H1 (cell line): ENCODE data around the gene CPSF2. TPM values are rescaled to one million over a fixed set of nuclear protein-coding genes. Genes with fewer than 3 reads are reported as not detected.

Experiments
- CTCF ChIA-PET: fragments of 300-600 bp; sonication (Branson Sonifier 250); formaldehyde crosslinking; loops from one replicate; lab custom pipeline; 2021; ENCODE audit not compliant: partially characterized antibody; lab: Charles Lee
- POLR2A ChIA-PET: fragments of 300-600 bp; sonication (Branson Sonifier 250); formaldehyde crosslinking; loops from one replicate; lab custom pipeline; 2021; ENCODE audit warnings: inconsistent platforms; ENCODE audit not compliant: partially characterized antibody; lab: Charles Lee
- DNase-seq, 2 experiments: peaks; one replicate each; pipeline versions ENCODE4 v3.0.0 to v3.0.0-alpha.2; 2010 to 2022; ENCODE audit warnings: low spot score in 2 of 2, low read depth in 1 of 2, mixed read lengths in 1 of 2
- FAIRE-seq: peaks from 2 replicates; lab custom pipeline; 2011; peaks lifted over from hg19 to GRCh38; lab: Jason Lieb, UNC
- H2AFZ ChIP-seq: 2 replicates; pipeline ENCODE4 v1.8.1; 2012; ENCODE audit warnings: low read length, inconsistent platforms
- H2AK5ac ChIP-seq: 2 replicates; pipeline ENCODE4 v1.6.1; 2013; ENCODE audit warnings: low read depth, low read length
- H2BK120ac ChIP-seq: replicated peaks from 2 replicates; pipeline ENCODE3; 2013; ENCODE audit warnings: low read depth, low read length, inconsistent platforms
- H2BK12ac ChIP-seq: 2 replicates; pipeline ENCODE4 v1.6.1; 2013; ENCODE audit warnings: low read depth, low read length
- H2BK15ac ChIP-seq: 2 replicates; pipeline ENCODE4 v1.6.1; 2013; ENCODE audit warnings: low read length
- H2BK20ac ChIP-seq: 2 replicates; pipeline ENCODE4 v1.6.1; 2013; ENCODE audit warnings: low read length
- H2BK5ac ChIP-seq: 2 replicates; pipeline ENCODE4 v1.6.1; 2013; ENCODE audit warnings: low read depth, low read length
- H3K14ac ChIP-seq: 2 replicates; pipeline ENCODE4 v1.6.1; 2013; ENCODE audit warnings: inconsistent platforms; ENCODE audit not compliant: insufficient read length
- H3K18ac ChIP-seq: 2 replicates; pipeline ENCODE4 v1.6.1; 2013; ENCODE audit warnings: low read length; ENCODE audit errors: extremely low read depth
- H3K23ac ChIP-seq: 2 replicates; pipeline ENCODE4 v1.6.1; 2013; ENCODE audit warnings: inconsistent platforms; ENCODE audit not compliant: insufficient read length
- H3K23me2 ChIP-seq: 2 replicates; pipeline ENCODE4 v1.6.1; 2013; ENCODE audit warnings: low read depth, low read length
- H3K27ac ChIP-seq: 2 replicates; pipeline ENCODE4 v1.6.1; 2011; ENCODE audit warnings: low read depth, low read length, inconsistent platforms
- H3K27me3 ChIP-seq, 4 experiments: replicated peaks in 1 of 4; 1 replicate in 1 of 4; 2 replicates in 3 of 4; pipeline versions ENCODE4 v1.6.1 to v1.8.1; 2011 to 2013; ENCODE audit warnings: low read length in 3 of 4, mild to moderate bottlenecking in 3 of 4, inconsistent platforms in 2 of 4, mixed read lengths in 2 of 4, moderate library complexity in 1 of 4; ENCODE audit not compliant: control insufficient read depth in 3 of 4, insufficient read depth in 3 of 4; ENCODE audit errors: extremely low read depth in 1 of 4
- H3K36me3 ChIP-seq, 4 experiments: 2 replicates each; pipeline versions ENCODE4 v1.6.1 to v1.8.1; 2011 to 2013; ENCODE audit warnings: mild to moderate bottlenecking in 4 of 4, low read length in 3 of 4, moderate library complexity in 2 of 4, control low read depth in 1 of 4, inconsistent platforms in 1 of 4; ENCODE audit not compliant: insufficient read depth in 4 of 4, control insufficient read depth in 2 of 4
- H3K4ac ChIP-seq: replicated peaks from 2 replicates; pipeline ENCODE3; 2013; ENCODE audit warnings: low read length, low read depth, mixed read lengths, inconsistent platforms; ENCODE audit not compliant: insufficient read length
- H3K4me1 ChIP-seq, 4 experiments: replicated peaks in 1 of 4; 1 replicate in 1 of 4; 2 replicates in 3 of 4; pipeline versions ENCODE4 v1.6.1 to v1.8.1; 2011 to 2013; ENCODE audit warnings: low read length in 3 of 4, inconsistent platforms in 2 of 4, mixed read lengths in 1 of 4; ENCODE audit not compliant: insufficient read depth in 4 of 4, control insufficient read depth in 3 of 4
- H3K4me2 ChIP-seq, 2 experiments: 2 replicates each; pipeline versions ENCODE4 v1.6.1 to v1.8.1; 2011 to 2013; ENCODE audit warnings: low read depth in 2 of 2, low read length in 2 of 2, control low read depth in 1 of 2, inconsistent platforms in 1 of 2, mild to moderate bottlenecking in 1 of 2; ENCODE audit not compliant: insufficient read depth in 1 of 2
- H3K4me3 ChIP-seq, 4 experiments: fragments of 200-600, 300-600 bp in 1 of 4; sonication (generic), shearing (Covaris generic), sonication (Bioruptor Twin) in 1 of 4; 2 replicates each; pipeline versions ENCODE4 v1.5.1 to v1.8.1; 2011 to 2016; ENCODE audit warnings: low read length in 4 of 4, low read depth in 3 of 4, control low read depth in 2 of 4, inconsistent platforms in 2 of 4, mild to moderate bottlenecking in 2 of 4, mixed read lengths in 1 of 4, moderate library complexity in 1 of 4; ENCODE audit not compliant: insufficient read depth in 2 of 4; ENCODE audit errors: extremely low read depth in 1 of 4
- H3K56ac ChIP-seq: replicated peaks from 2 replicates; pipeline ENCODE3; 2013; ENCODE audit warnings: low read depth, mild to moderate bottlenecking, mixed read lengths, low read length, inconsistent platforms; ENCODE audit not compliant: insufficient read length
- H3K79me1 ChIP-seq: 2 replicates; pipeline ENCODE4 v1.6.1; 2013; ENCODE audit warnings: low read depth, low read length, control low read depth
- H3K79me2 ChIP-seq, 2 experiments: 2 replicates each; pipeline versions ENCODE4 v1.6.1 to v1.8.1; 2012 to 2013; ENCODE audit warnings: low read length in 2 of 2, mild to moderate bottlenecking in 2 of 2, inconsistent platforms in 1 of 2; ENCODE audit not compliant: insufficient read depth in 2 of 2, control insufficient read depth in 1 of 2
- H3K9ac ChIP-seq, 4 experiments: replicated peaks in 1 of 4; 1 replicate in 1 of 4; 2 replicates in 3 of 4; pipeline versions ENCODE4 v1.6.1 to v1.8.1; 2011 to 2013; ENCODE audit warnings: low read depth in 3 of 4, low read length in 3 of 4, control low read depth in 2 of 4, mild to moderate bottlenecking in 2 of 4, moderate library complexity in 2 of 4, inconsistent platforms in 1 of 4; ENCODE audit errors: extremely low read depth in 1 of 4
- H3K9me3 ChIP-seq, 2 experiments: 2 replicates each; pipeline versions ENCODE4 v1.6.1 to v1.8.1; 2012 to 2013; ENCODE audit warnings: mild to moderate bottlenecking in 2 of 2, moderate library complexity in 2 of 2, control low read depth in 1 of 2, inconsistent platforms in 1 of 2, low read depth in 1 of 2, low read length in 1 of 2, mixed read lengths in 1 of 2; ENCODE audit not compliant: insufficient read depth in 2 of 2
- H4K20me1 ChIP-seq, 2 experiments: replicated peaks in 1 of 2; 2 replicates each; pipeline versions ENCODE3 to v1.8.1; 2011 to 2013; ENCODE audit warnings: inconsistent platforms in 2 of 2, low read length in 2 of 2, mild to moderate bottlenecking in 1 of 2; ENCODE audit not compliant: insufficient read depth in 2 of 2, control insufficient read depth in 1 of 2
- H4K5ac ChIP-seq: 2 replicates; pipeline ENCODE4 v1.6.1; 2013; ENCODE audit warnings: low read length, low read depth, mixed read lengths, inconsistent platforms; ENCODE audit not compliant: insufficient read length
- H4K8ac ChIP-seq: 2 replicates; pipeline ENCODE4 v1.8.0; 2013; ENCODE audit warnings: mild to moderate bottlenecking, moderate library complexity, low read length, inconsistent platforms; ENCODE audit not compliant: insufficient read depth; ENCODE audit errors: extremely low read depth
- H4K91ac ChIP-seq: replicated peaks from 2 replicates; pipeline ENCODE3; 2013; ENCODE audit warnings: low read length, mixed read lengths, inconsistent platforms; ENCODE audit not compliant: insufficient read length
- ATF2 ChIP-seq: IDR thresholded peaks from 2 replicates; pipeline ENCODE4 v1.6.1; 2012; ENCODE audit warnings: low read length, inconsistent platforms
- CBX5 ChIP-seq: fragments of 300-800, 300-1000 bp; sonication (generic); IDR thresholded peaks from 2 replicates; pipeline ENCODE4 v1.7.1; 2016; ENCODE audit warnings: antibody characterized with exemption, low read length, low read depth
- EZH2 ChIP-seq: fragments of 200-600 bp; sonication (generic); IDR thresholded peaks from 2 replicates; pipeline ENCODE4 v1.7.1; 2012; ENCODE audit warnings: low read depth, mild to moderate bottlenecking, moderate library complexity, low read length, inconsistent platforms; ENCODE audit not compliant: severe bottlenecking
- HDAC2 ChIP-seq, 2 experiments: fragments of 300-600 bp in 1 of 2; sonication (generic) in 1 of 2; IDR thresholded peaks; 2 replicates each; pipeline ENCODE4 v1.6.1; 2011 to 2012; ENCODE audit warnings: low read depth in 2 of 2, low read length in 2 of 2, mild to moderate bottlenecking in 2 of 2, moderate library complexity in 2 of 2, borderline replicate concordance in 1 of 2, inconsistent platforms in 1 of 2
- JUN ChIP-seq: IDR thresholded peaks from 2 replicates; pipeline ENCODE4 v1.6.1; 2011; ENCODE audit warnings: low read depth, mild to moderate bottlenecking, improper control_type of control experiment, low read length
- PHF8 ChIP-seq: fragments of 200-600 bp; sonication (generic); conservative IDR thresholded peaks from 2 replicates; pipeline ENCODE4 v1.7.1; 2012; ENCODE audit warnings: low read depth, mild to moderate bottlenecking, inconsistent platforms, low read length, moderate library complexity
- SAP30 ChIP-seq: fragments of 300-600 bp; sonication (generic); IDR thresholded peaks from 2 replicates; pipeline ENCODE4 v1.7.1; 2012; ENCODE audit warnings: low read length, moderate library complexity, mild to moderate bottlenecking, inconsistent platforms; ENCODE audit not compliant: insufficient read depth, insufficient replicate concordance
- SIN3A ChIP-seq, 2 experiments: IDR thresholded peaks in 1 of 2; conservative IDR thresholded peaks in 1 of 2; 2 replicates each; pipeline ENCODE4 v1.6.1; 2011 to 2012; ENCODE audit warnings: low read length in 2 of 2, improper control_type of control experiment in 1 of 2, low read depth in 1 of 2, mild to moderate bottlenecking in 1 of 2
- SIX5 ChIP-seq: IDR thresholded peaks from 2 replicates; pipeline ENCODE4 v1.6.1; 2011; ENCODE audit warnings: mild to moderate bottlenecking, low read depth, low read length
- WGBS, 2 experiments: shearing (Covaris generic) in 1 of 2; methylation state at CpG; one replicate each; pipeline versions ENCODE4 v1.1.6 to v1.1.7; 2013 to 2015; ENCODE audit warnings: low lambda C conversion rate in 2 of 2, mixed read lengths in 2 of 2, inconsistent platforms in 1 of 2, low coverage in 1 of 2, missing lambda C conversion rate in 1 of 2; ENCODE audit not compliant: insufficient replicate concordance in 2 of 2, insufficient coverage in 1 of 2, insufficient read length in 1 of 2; ENCODE audit errors: extremely low coverage in 1 of 2, missing lambda C conversion rate in 1 of 2; 5-methylcytosine and 5-hydroxymethylcytosine counted together
- polyA plus RNA-seq, 7 experiments: library from polyadenylated mRNA; depleted of rRNA in 3 of 7; stranded (reverse) in 5 of 7; unstranded in 2 of 7; fragments of >200 nt in 5 of 7; fragments of 200-250 nt in 2 of 7; gene quantifications; 1 replicate in 5 of 7; 2 replicates in 1 of 7; 4 replicates in 1 of 7; pipeline versions ENCODE4 v1.2.1 to v1.2.3, GENCODE V29; 2011 to 2013; ENCODE audit warnings: missing spikeins in 2 of 7, mixed read lengths in 2 of 7
- total RNA-seq: library from RNA; stranded (reverse); fragmentation: NEBNext Ultra II Directional; extraction: Animal tissue kit (Norgen Biotek cat#: 25700); gene quantifications from 2 replicates; pipeline ENCODE4 v1.2.1, GENCODE V29; 2021

The CPSF2 gene
- total and polyA plus RNA-seq, 2 of the 8 experiments (the other 6 are each of a cell fraction or from before 2014, with no cell fraction given): 11.3 to 130 TPM

GRCh38 chr14:92121207-92121669 lies 531 bp upstream of the CPSF2 start:
- H4K8ac ChIP-seq: peak overlapping the region; percentile 51
- H3K4ac ChIP-seq: no peak overlapping the region
- H2BK120ac ChIP-seq: no peak overlapping the region
- no peak overlapping the region for H4K91ac ChIP-seq
- no peak overlapping the region for H3K14ac ChIP-seq
- H3K56ac ChIP-seq: peak overlapping the region; percentile 90
- peaks cover 0 to 2% of the 10 kb centered on the region in 2 experiments for H4K20me1 ChIP-seq
- peak overlapping the region; percentile 32 for H3K18ac ChIP-seq
- ChIA-PET POLR2A (interaction anchor here (0.6 to 5.0 kb wide), 18 partner anchors 10 to 761 kb away, joined by 3 to 66 read pairs (median 4); partner anchors contain the start of genes ATXN3 and TRIP11), CTCF (interaction anchor here (0.5 to 5.4 kb wide), 5 partner anchors 11 to 617 kb away, joined by 3 to 45 read pairs (median 3); partner anchors contain the start of gene ATXN3)
- peaks cover 2 to 50% (median 13%) of the 10 kb centered on the region in 4 experiments; a peak in 6 of 8 replicates for H3K36me3 ChIP-seq
- H3K27me3 ChIP-seq: no peaks in the 10 kb centered on the region
- WGBS, 2 experiments: 1% methylated on average over 36 of the region's 36 CpGs; no CpG with 5 or more reads in 1 of the 2 experiments
- no peak overlapping the region for H2AFZ ChIP-seq
- H3K23me2 ChIP-seq: peaks cover 6% of the 10 kb centered on the region; the same call in 1 of the 2 replicates
- 0 out of 2 replicates have a peak overlapping the region, but pooled peaks have one; percentile 56 for H2BK20ac ChIP-seq
- DNase-seq (no peak), FAIRE-seq (no peak)
- no peak overlapping the region for H2BK15ac ChIP-seq
- H2AK5ac ChIP-seq: no peak overlapping the region
- no peaks in the 10 kb centered on the region for H3K9me3 ChIP-seq
- H2BK12ac ChIP-seq: no peak overlapping the region
- H3K4me3 ChIP-seq: peak overlapping the region; percentile 87 to 100 (median 98)
- H3K9ac ChIP-seq: peak overlapping the region; percentile 79 to 98 (median 97)
- H3K27ac ChIP-seq: peak overlapping the region; percentile 97
- peaks cover 0 to 3% (median 0%) of the 10 kb centered on the region in 4 experiments; a peak in 2 of 7 replicates for H3K4me1 ChIP-seq
- H3K4me2 ChIP-seq: peak overlapping the region; percentile 77 to 89
- H3K79me1 ChIP-seq: 0 out of 2 replicates have a peak, but pooled peaks cover 5% of the 10 kb centered on the region
- peaks cover 0 to 42% of the 10 kb centered on the region in 2 experiments; a peak in 3 of 4 replicates for H3K79me2 ChIP-seq
- H3K23ac ChIP-seq: no peak overlapping the region
- H2BK5ac ChIP-seq: peak overlapping the region; percentile 98
- peak overlapping the region; percentile 87 for H4K5ac ChIP-seq
- TF ChIP-seq CBX5: no peak
- TF ChIP-seq SIX5: no peak
- TF ChIP-seq ATF2: no peak
- TF ChIP-seq SIN3A (conservative IDR thresholded peaks at IDR 0.05 in 1 of 2, IDR thresholded peaks at IDR 0.05 in 1 of 2; ENCODE audit: low read depth in 1 of 2, low read length in 2 of 2): 0 out of 4 replicates have a peak, but pooled peaks of 1 of the 2 experiments have one; percentile 40
- TF ChIP-seq EZH2: no peak
- TF ChIP-seq HDAC2 (IDR thresholded peaks at IDR 0.05; ENCODE audit: borderline replicate concordance in 1 of 2, low read depth in 2 of 2, low read length in 2 of 2): 0 out of 4 replicates have a peak, but pooled peaks of 1 of the 2 experiments have one; percentile 45
- TF ChIP-seq PHF8: peak; percentile 12
- peak; percentile 18 for TF ChIP-seq SAP30
- no peak for TF ChIP-seq JUN
